CD14-positive monocyte (primary cell): Measurements from ENCODE around the gene CHAT. TPM values are rescaled to one million over a fixed set of nuclear protein-coding genes. Genes with fewer than 3 reads are reported as not detected.

Source experiments
- DNase-seq, 3 donors: peaks; one replicate each; pipeline ENCODE4 v3.0.0-alpha.2; 2011 to 2022
- H2AFZ ChIP-seq: 2 replicates; pipeline ENCODE4 v1.6.0; 2012; ENCODE audit warnings: mild to moderate bottlenecking, low read depth, low read length, inconsistent platforms; ENCODE audit not compliant: insufficient read depth, poor library complexity, severe bottlenecking
- H3K27ac ChIP-seq, 2 donors: 1 replicate in 1 of 2; 2 replicates in 1 of 2; pipeline ENCODE4 v1.5.1; 2012 to 2013; ENCODE audit warnings: low read length in 2 of 2, control low read depth in 1 of 2, inconsistent platforms in 1 of 2, low read depth in 1 of 2, mild to moderate bottlenecking in 1 of 2
- H3K27me3 ChIP-seq, 2 donors: one replicate each; pipeline versions ENCODE4 v1.6.0 to v1.6.1; 2011 to 2013; ENCODE audit warnings: low read length in 2 of 2; ENCODE audit not compliant: control insufficient read depth in 2 of 2, insufficient read depth in 2 of 2
- H3K36me3 ChIP-seq, 2 donors: replicated peaks in 1 of 2; 1 replicate in 1 of 2; 2 replicates in 1 of 2; pipeline versions ENCODE4 v1.5.1 to v1.6.1; 2012 to 2013; ENCODE audit warnings: low read length in 2 of 2, control low read depth in 1 of 2, inconsistent platforms in 1 of 2, mild to moderate bottlenecking in 1 of 2; ENCODE audit not compliant: insufficient read depth in 2 of 2, control insufficient read depth in 1 of 2
- H3K4me1 ChIP-seq, 2 donors: 1 replicate in 1 of 2; 2 replicates in 1 of 2; pipeline versions ENCODE4 v1.5.1 to v1.6.1; 2012 to 2013; ENCODE audit warnings: low read length in 2 of 2, control low read depth in 1 of 2, inconsistent platforms in 1 of 2, mild to moderate bottlenecking in 1 of 2, moderate library complexity in 1 of 2; ENCODE audit not compliant: insufficient read depth in 2 of 2, control insufficient read depth in 1 of 2
- H3K4me2 ChIP-seq: replicated peaks from 2 replicates; pipeline ENCODE3; 2012; ENCODE audit warnings: low read length, moderate library complexity, mild to moderate bottlenecking; ENCODE audit not compliant: poor library complexity, severe bottlenecking; ENCODE audit errors: extremely low read depth
- H3K4me3 ChIP-seq, 3 experiments: fragments of 200-600 bp in 1 of 3; sonication (generic) in 1 of 3; replicated peaks in 1 of 3; 1 replicate in 2 of 3; 2 replicates in 1 of 3; pipeline ENCODE4 v1.5.1; 2011 to 2013; ENCODE audit warnings: low read length in 3 of 3, mild to moderate bottlenecking in 3 of 3, control low read depth in 2 of 3, low read depth in 2 of 3, inconsistent platforms in 1 of 3, moderate library complexity in 1 of 3
- H3K79me2 ChIP-seq: 2 replicates; pipeline ENCODE4 v1.6.0; 2012; ENCODE audit warnings: mild to moderate bottlenecking, control low read depth, inconsistent platforms, low read length, moderate library complexity; ENCODE audit not compliant: insufficient read depth
- H3K9ac ChIP-seq: 2 replicates; pipeline ENCODE4 v1.6.0; 2017; ENCODE audit warnings: low read length, mild to moderate bottlenecking; ENCODE audit not compliant: insufficient read depth, poor library complexity, severe bottlenecking
- H3K9me3 ChIP-seq, 2 donors: replicated peaks in 1 of 2; 1 replicate in 1 of 2; 2 replicates in 1 of 2; pipeline versions ENCODE4 v1.5.1 to v1.6.1; 2012 to 2013; ENCODE audit warnings: low read length in 2 of 2, control low read depth in 1 of 2; ENCODE audit not compliant: control insufficient read depth in 1 of 2, insufficient read depth in 1 of 2
- H4K20me1 ChIP-seq: 2 replicates; pipeline ENCODE4 v1.6.0; 2012; ENCODE audit warnings: mild to moderate bottlenecking, low read length, control low read depth, moderate library complexity; ENCODE audit not compliant: insufficient read depth
- H3K27ac Mint-ChIP-seq, 7 donors: one replicate each; pipeline ENCODE4 v1.8.0; 2020; ENCODE audit warnings: mild to moderate bottlenecking in 7 of 7, mixed read lengths in 7 of 7, moderate library complexity in 6 of 7, inconsistent platforms in 2 of 7
- H3K27me3 Mint-ChIP-seq, 3 donors: one replicate each; pipeline ENCODE4 v1.8.0; 2021 to 2022; ENCODE audit warnings: low read depth in 3 of 3, mild to moderate bottlenecking in 3 of 3, mixed read lengths in 3 of 3, moderate library complexity in 3 of 3, inconsistent platforms in 1 of 3
- H3K36me3 Mint-ChIP-seq, 2 donors: one replicate each; pipeline ENCODE4 v1.8.0; 2020; ENCODE audit warnings: mixed read lengths in 2 of 2, inconsistent platforms in 1 of 2, mild to moderate bottlenecking in 1 of 2
- H3K4me1 Mint-ChIP-seq: one replicate; pipeline ENCODE4 v1.8.0; 2020; ENCODE audit warnings: mild to moderate bottlenecking, mixed read lengths
- H3K4me3 Mint-ChIP-seq, 2 donors: one replicate each; pipeline ENCODE4 v1.8.0; 2020; ENCODE audit warnings: mild to moderate bottlenecking in 2 of 2, mixed read lengths in 2 of 2, moderate library complexity in 1 of 2
- H3K9me3 Mint-ChIP-seq, 7 donors: one replicate each; pipeline ENCODE4 v1.8.0; 2020 to 2022; ENCODE audit warnings: mixed read lengths in 7 of 7, mild to moderate bottlenecking in 6 of 7, moderate library complexity in 6 of 7, inconsistent platforms in 2 of 7
- WGBS: methylation state at CpG from one replicate; pipeline ENCODE4 v1.1.5; 2013; ENCODE audit warnings: missing lambda C conversion rate; ENCODE audit not compliant: insufficient coverage; 5-methylcytosine and 5-hydroxymethylcytosine counted together
- intact Hi-C, 2 donors: fragments of 100-400 bp; cut with micrococcal nuclease; formaldehyde crosslinking; loops; one replicate each; pipeline versions ENCODE4 v1.15.0 to v1.15.1; 2023
- polyA plus RNA-seq, 3 donors: library from polyadenylated mRNA; depleted of rRNA in 1 of 3; unstranded in 2 of 3; stranded (reverse) in 1 of 3; fragments of 300-500 nt in 2 of 3; fragments of >200 nt in 1 of 3; fragmentation: Illumina TruSeq in 2 of 3; gene quantifications; 1 replicate in 2 of 3; 2 replicates in 1 of 3; pipeline ENCODE4 v1.2.3, GENCODE V29; 2012 to 2021
- TF ChIP-seq, protein P1 (sequence below): fragments of 200-600 bp; IDR thresholded peaks from one replicate; pipeline ENCODE4 v1.8.0; 2022; ENCODE audit warnings: antibody characterized with exemption, mild to moderate bottlenecking

Gene CHAT
- polyA plus RNA-seq, 3 donors: not detected

DNA sequence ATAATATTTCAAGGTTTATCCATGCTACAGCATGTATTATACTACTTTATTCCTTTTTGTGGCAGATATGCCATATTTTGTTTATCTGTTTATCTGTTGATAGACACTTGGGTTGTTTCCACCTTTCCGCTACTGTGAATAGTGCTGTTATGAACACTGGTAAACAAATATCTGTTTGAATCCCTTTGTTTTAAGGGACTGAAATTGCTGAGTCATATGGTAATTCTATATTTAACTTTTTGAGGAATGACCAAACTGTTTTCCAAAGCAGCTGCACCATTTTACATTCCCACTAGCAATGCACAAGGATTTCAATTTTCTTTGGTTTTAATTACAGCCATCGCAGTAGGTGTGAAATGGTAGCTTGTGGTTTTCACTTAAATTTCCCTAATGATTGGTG lies 69.0 kb downstream of the CHAT start:
- H3K27ac ChIP-seq: no peak overlapping the region
- no CpG with 5 or more reads among the region's 2 CpGs for WGBS
- no peak for DNase-seq
- H2AFZ ChIP-seq: no peak overlapping the region
- H3K9me3 Mint-ChIP-seq: peaks cover 5 to 38% (median 24%) of the 10 kb centered on the region in 7 donors
- H3K4me1 Mint-ChIP-seq: peaks cover 6% of the 10 kb centered on the region
- no peaks in the 10 kb centered on the region for H3K36me3 Mint-ChIP-seq
- H3K4me1 ChIP-seq: peaks cover 0 to 4% of the 10 kb centered on the region in 2 donors
- no peak overlapping the region for H3K4me2 ChIP-seq
- H3K4me3 Mint-ChIP-seq: no peak overlapping the region
- H3K79me2 ChIP-seq: no peaks in the 10 kb centered on the region
- peaks cover 21 to 29% (median 23%) of the 10 kb centered on the region in 3 donors for H3K27me3 Mint-ChIP-seq
- no peak overlapping the region for H3K9ac ChIP-seq
- H3K9me3 ChIP-seq: peaks cover 24 to 29% of the 10 kb centered on the region in 2 donors
- H3K36me3 ChIP-seq: no peaks in the 10 kb centered on the region
- H3K27ac Mint-ChIP-seq: no peak overlapping the region
- H4K20me1 ChIP-seq: no peaks in the 10 kb centered on the region
- TF ChIP-seq, protein P1, sequence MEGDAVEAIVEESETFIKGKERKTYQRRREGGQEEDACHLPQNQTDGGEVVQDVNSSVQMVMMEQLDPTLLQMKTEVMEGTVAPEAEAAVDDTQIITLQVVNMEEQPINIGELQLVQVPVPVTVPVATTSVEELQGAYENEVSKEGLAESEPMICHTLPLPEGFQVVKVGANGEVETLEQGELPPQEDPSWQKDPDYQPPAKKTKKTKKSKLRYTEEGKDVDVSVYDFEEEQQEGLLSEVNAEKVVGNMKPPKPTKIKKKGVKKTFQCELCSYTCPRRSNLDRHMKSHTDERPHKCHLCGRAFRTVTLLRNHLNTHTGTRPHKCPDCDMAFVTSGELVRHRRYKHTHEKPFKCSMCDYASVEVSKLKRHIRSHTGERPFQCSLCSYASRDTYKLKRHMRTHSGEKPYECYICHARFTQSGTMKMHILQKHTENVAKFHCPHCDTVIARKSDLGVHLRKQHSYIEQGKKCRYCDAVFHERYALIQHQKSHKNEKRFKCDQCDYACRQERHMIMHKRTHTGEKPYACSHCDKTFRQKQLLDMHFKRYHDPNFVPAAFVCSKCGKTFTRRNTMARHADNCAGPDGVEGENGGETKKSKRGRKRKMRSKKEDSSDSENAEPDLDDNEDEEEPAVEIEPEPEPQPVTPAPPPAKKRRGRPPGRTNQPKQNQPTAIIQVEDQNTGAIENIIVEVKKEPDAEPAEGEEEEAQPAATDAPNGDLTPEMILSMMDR: no peak
- intact Hi-C loops: no loop called here
- H3K4me3 ChIP-seq: no peak overlapping the region
- peaks cover 22 to 27% of the 10 kb centered on the region in 2 donors for H3K27me3 ChIP-seq

- Histone ChIP-seq H3K4me2 (no peak overlapping the region), H3K4me3 (no peak overlapping the region), H3K4me1 (no peaks in the 10 kb centered on the region), H3K9ac (no peak overlapping the region), H4K20me1 (no peaks in the 10 kb centered on the region), H3K27ac (no peak overlapping the region), H3K79me2 (no peaks in the 10 kb centered on the region), H3K36me3 (no peaks in the 10 kb centered on the region), H2AFZ (no peak overlapping the region), H3K27me3 (peaks cover 39 to 43% of the 10 kb centered on the region in 2 donors), H3K9me3 (peaks cover 13 to 19% of the 10 kb centered on the region in 2 donors)
- intact Hi-C loops: no loop called here
- 84% methylated on average over 4 of the region's 4 CpGs for WGBS
- no peaks in the 10 kb centered on the region for H3K4me1 Mint-ChIP-seq
- H3K9me3 Mint-ChIP-seq: peaks cover 6 to 34% (median 25%) of the 10 kb centered on the region in 7 donors
- H3K27me3 Mint-ChIP-seq: peaks cover 41 to 43% (median 41%) of the 10 kb centered on the region in 3 donors
- no peaks in the 10 kb centered on the region for H3K36me3 Mint-ChIP-seq
- no peak overlapping the region for H3K4me3 Mint-ChIP-seq
- TF ChIP-seq, protein P1: no peak
- DNase-seq: no peak
- no peak overlapping the region for H3K27ac Mint-ChIP-seq
Measured at GRCh38 chr10:49686651-49687050, 72.8 kb downstream of the CHAT start.
